Tibial nerve (tissue), 3 donors: Measurements from ENCODE around the gene CELSR1.

Experiments used
- POLR2A ChIP-seq, 2 donors: fragments of 450-650 bp; IDR thresholded peaks; one replicate each; pipeline ENCODE4 v1.6.1; 2017; ENCODE audit warnings: antibody characterized with exemption in 2 of 2, mild to moderate bottlenecking in 2 of 2, moderate library complexity in 2 of 2
- TF ChIP-seq, protein P1 (sequence below), 5 experiments: fragments of 200-600 bp in 3 of 5; fragments of 450-650 bp in 2 of 5; sonication (generic) in 3 of 5; IDR thresholded peaks; one replicate each; pipeline ENCODE4 v1.5.1; 2016 to 2019; ENCODE audit warnings: antibody characterized with exemption in 5 of 5, mild to moderate bottlenecking in 3 of 5, moderate library complexity in 2 of 5

DNA sequence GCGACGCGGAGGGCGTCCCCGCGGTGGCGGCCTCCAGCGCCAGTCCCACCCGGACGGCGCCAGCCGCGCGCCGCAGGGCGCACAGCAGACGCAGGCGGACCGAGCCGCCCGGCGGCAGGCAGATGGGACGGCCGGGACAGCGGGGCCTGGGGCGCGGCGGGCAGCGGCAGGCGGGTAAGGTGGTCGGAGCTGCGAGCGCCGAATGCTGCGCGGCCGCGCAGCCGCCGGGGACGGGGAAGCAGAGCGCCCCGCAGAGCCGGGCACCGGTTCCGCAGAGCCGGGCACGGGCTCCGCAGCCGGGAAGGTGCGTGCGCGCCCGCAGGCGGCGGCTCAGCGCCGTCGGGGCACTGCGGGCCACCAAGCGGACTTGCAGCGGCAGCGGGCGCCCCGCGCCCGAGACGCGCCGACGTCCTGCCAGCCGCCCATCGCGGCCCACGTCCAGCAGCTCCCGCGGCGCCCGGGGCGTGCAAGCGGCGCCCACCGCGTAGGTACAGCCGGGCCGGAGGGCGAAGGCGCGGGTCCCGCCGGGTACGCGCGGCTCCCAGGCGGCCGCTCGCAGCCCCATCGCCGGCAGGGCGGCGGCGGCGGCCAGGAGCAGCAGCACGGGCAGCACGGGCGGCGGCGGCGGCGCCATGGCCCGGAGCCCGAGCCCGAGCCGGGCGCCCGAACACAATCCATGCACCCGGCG is 739 bp downstream of the CELSR1 start:
- TF ChIP-seq, protein P1, sequence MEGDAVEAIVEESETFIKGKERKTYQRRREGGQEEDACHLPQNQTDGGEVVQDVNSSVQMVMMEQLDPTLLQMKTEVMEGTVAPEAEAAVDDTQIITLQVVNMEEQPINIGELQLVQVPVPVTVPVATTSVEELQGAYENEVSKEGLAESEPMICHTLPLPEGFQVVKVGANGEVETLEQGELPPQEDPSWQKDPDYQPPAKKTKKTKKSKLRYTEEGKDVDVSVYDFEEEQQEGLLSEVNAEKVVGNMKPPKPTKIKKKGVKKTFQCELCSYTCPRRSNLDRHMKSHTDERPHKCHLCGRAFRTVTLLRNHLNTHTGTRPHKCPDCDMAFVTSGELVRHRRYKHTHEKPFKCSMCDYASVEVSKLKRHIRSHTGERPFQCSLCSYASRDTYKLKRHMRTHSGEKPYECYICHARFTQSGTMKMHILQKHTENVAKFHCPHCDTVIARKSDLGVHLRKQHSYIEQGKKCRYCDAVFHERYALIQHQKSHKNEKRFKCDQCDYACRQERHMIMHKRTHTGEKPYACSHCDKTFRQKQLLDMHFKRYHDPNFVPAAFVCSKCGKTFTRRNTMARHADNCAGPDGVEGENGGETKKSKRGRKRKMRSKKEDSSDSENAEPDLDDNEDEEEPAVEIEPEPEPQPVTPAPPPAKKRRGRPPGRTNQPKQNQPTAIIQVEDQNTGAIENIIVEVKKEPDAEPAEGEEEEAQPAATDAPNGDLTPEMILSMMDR (IDR thresholded peaks at IDR 0.05): no peak
- no peak for TF ChIP-seq POLR2A (IDR thresholded peaks at IDR 0.05)
